ENCODE measurements around the gene DEF6.
"Not testable (repeated sequence)": the region's sequence is repeated elsewhere in the genome, so short reads cannot be mapped to it uniquely, and the experiment has no call there.

The DEF6 gene

DNA sequence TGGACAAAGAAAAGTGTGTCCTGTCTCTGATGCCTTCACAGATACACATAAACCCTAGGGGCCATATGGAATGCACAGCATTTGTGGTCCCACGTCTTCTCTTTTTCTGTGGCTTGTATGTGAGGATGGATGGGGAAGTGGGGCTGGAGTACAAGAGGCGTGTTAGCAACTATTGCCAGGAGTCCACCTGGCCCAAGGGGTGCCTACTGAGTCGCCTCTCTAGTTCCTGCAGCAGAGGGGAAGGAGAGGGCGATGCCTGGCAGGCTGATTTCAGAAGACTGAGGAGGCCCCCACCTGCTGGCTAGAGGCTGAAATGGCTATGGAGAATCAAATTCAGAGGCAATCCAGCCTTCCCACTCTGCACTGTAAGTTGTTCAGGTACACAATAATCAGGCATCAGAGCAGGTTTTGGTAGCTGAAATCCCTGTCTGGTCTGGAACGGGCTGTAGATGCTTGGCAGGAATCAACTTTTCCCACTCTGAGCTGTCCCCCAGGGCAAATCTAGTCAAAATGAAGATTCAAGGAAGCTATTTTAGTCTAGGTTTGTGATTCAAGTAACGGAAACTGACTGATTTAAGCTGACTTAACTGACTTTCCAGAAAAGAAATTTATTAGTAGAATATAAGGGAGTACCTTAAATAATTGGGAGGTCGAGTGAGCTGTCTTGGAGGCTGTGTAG lies 29.9 kb downstream of the DEF6 start:
- no peak for TF ChIP-seq EZH2 (optimal IDR thresholded peaks at IDR 0.05; ENCODE audit: low read depth, low read length)
- TF ChIP-seq, protein P1, sequence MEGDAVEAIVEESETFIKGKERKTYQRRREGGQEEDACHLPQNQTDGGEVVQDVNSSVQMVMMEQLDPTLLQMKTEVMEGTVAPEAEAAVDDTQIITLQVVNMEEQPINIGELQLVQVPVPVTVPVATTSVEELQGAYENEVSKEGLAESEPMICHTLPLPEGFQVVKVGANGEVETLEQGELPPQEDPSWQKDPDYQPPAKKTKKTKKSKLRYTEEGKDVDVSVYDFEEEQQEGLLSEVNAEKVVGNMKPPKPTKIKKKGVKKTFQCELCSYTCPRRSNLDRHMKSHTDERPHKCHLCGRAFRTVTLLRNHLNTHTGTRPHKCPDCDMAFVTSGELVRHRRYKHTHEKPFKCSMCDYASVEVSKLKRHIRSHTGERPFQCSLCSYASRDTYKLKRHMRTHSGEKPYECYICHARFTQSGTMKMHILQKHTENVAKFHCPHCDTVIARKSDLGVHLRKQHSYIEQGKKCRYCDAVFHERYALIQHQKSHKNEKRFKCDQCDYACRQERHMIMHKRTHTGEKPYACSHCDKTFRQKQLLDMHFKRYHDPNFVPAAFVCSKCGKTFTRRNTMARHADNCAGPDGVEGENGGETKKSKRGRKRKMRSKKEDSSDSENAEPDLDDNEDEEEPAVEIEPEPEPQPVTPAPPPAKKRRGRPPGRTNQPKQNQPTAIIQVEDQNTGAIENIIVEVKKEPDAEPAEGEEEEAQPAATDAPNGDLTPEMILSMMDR (IDR thresholded peaks at IDR 0.05; ENCODE audit: low read length): peak; percentile 81
- DNase-seq: peak; percentile 80
- Histone ChIP-seq H3K9me3 (replicated peaks; ENCODE audit: insufficient read depth, low read length) (no peaks in the 10 kb centered on the region), H3K4me1 (ENCODE audit: low read length) (peaks cover 11% of the 10 kb centered on the region; the same call in 1 of the 2 replicates), H3K27me3 (replicated peaks; ENCODE audit: insufficient read depth, low read length) (no peaks in the 10 kb centered on the region), H3K36me3 (replicated peaks; ENCODE audit: insufficient read depth, low read length) (no peaks in the 10 kb centered on the region), H3K9ac (ENCODE audit: low read length) (peak overlapping the region; percentile 11; the same call in 1 of the 2 replicates), H3K9me2 (replicated peaks; ENCODE audit: insufficient read depth, low read length) (no peaks in the 10 kb centered on the region), H3F3A (ENCODE audit: insufficient read depth, low read length) (no peaks in the 10 kb centered on the region), H3K79me2 (ENCODE audit: low read length) (no peaks in the 10 kb centered on the region), H3K27ac (ENCODE audit: low read length) (peak overlapping the region; percentile 6; the same call in 1 of the 2 replicates), H3K4me2 (ENCODE audit: low read depth, low read length) (peak overlapping the region; percentile 36), H3K4me3 (ENCODE audit: low read length) (peak overlapping the region; percentile 2; the same call in 1 of the 2 replicates), H2AFZ (ENCODE audit: low read length) (peak overlapping the region; percentile 41; the same call in 1 of the 2 replicates), H4K20me1 (ENCODE audit: insufficient read depth, low read length) (no peaks in the 10 kb centered on the region)

- peak; percentile 41 for DNase-seq
- no peaks in the 10 kb centered on the region for H4K20me1 ChIP-seq (ENCODE audit: insufficient read depth, low read length)
- TF ChIP-seq EZH2 (optimal IDR thresholded peaks at IDR 0.05; ENCODE audit: low read depth, low read length) (no peak), EZH2phosphoT487 (IDR thresholded peaks at IDR 0.05; ENCODE audit: low read length) (no peak)
- TF ChIP-seq, protein P1 (IDR thresholded peaks at IDR 0.05; ENCODE audit: low read length): no peak
- peak overlapping the region; percentile 6; the same call in 1 of the 2 replicates for H3K27ac ChIP-seq (ENCODE audit: low read length)
- H3K79me2 ChIP-seq (ENCODE audit: low read length): no peaks in the 10 kb centered on the region
- H3K27me3 ChIP-seq (replicated peaks; ENCODE audit: insufficient read depth, low read length): no peaks in the 10 kb centered on the region
- H3K9ac ChIP-seq (ENCODE audit: low read length): peak overlapping the region; percentile 11; the same call in 1 of the 2 replicates
- H3K36me3 ChIP-seq (replicated peaks; ENCODE audit: insufficient read depth, low read length): no peaks in the 10 kb centered on the region
- H3K9me3 ChIP-seq (replicated peaks; ENCODE audit: insufficient read depth, low read length): no peaks in the 10 kb centered on the region
- H3F3A ChIP-seq (ENCODE audit: insufficient read depth, low read length): no peaks in the 10 kb centered on the region
- H2AFZ ChIP-seq (ENCODE audit: low read length): peak overlapping the region; percentile 18; the same call in 1 of the 2 replicates
- peak overlapping the region; percentile 36 for H3K4me2 ChIP-seq (ENCODE audit: low read depth, low read length)
- no peaks in the 10 kb centered on the region for H3K9me2 ChIP-seq (replicated peaks; ENCODE audit: insufficient read depth, low read length)
- peaks cover 11% of the 10 kb centered on the region; the same call in 1 of the 2 replicates for H3K4me1 ChIP-seq (ENCODE audit: low read length)
- peak overlapping the region; percentile 2; the same call in 1 of the 2 replicates for H3K4me3 ChIP-seq (ENCODE audit: low read length)
Measured at GRCh38 chr6:35328108-35328723, 30.6 kb downstream of the DEF6 start.

DNA sequence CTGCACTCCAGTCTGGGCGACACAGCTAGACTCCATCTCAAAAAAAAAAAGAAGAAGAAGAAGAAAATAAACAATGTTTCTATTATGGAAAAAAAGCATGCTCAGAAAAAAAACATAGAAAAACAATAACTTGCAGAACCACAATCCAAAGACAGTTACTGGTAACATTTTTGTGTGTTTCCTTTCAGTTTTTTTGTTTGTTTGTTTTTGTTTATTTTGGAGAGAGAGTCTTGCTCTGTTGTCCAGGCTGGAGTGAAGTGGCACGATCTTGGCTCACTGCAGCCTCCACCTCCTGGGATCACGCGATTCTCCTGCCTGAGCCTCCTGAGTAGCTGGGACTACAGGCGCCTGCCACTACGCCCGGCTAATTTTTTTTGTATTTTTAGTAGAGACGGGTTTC lies 31.3 kb downstream of the DEF6 start:
- H3K27ac ChIP-seq (ENCODE audit: low read length); H3K4me3 ChIP-seq (ENCODE audit: low read length); H3K9me2 ChIP-seq (replicated peaks; ENCODE audit: insufficient read depth, low read length); H3K36me3 ChIP-seq (replicated peaks; ENCODE audit: insufficient read depth, low read length); H3K9me3 ChIP-seq (replicated peaks; ENCODE audit: insufficient read depth, low read length); H3F3A ChIP-seq (ENCODE audit: insufficient read depth, low read length); H3K79me2 ChIP-seq (ENCODE audit: low read length); H2AFZ ChIP-seq (ENCODE audit: low read length); DNase-seq; H3K27me3 ChIP-seq (replicated peaks; ENCODE audit: insufficient read depth, low read length); H4K20me1 ChIP-seq (ENCODE audit: insufficient read depth, low read length); H3K4me2 ChIP-seq (ENCODE audit: low read depth, low read length); H3K9ac ChIP-seq (ENCODE audit: low read length): not testable (repeated sequence)
- peaks cover 11% of the 10 kb centered on the region; the same call in 1 of the 2 replicates for H3K4me1 ChIP-seq (ENCODE audit: low read length)

Data from MM.1S (cell line).